Activated CD8-positive, alpha-beta memory T cell treated with anti-CD3 and anti-CD28 coated beads for 1 hour (primary cell): Measurements from ENCODE around the gene CIZ1.
"Not testable (repeated sequence)": the region's sequence is repeated elsewhere in the genome, so short reads cannot be mapped to it uniquely, and the experiment has no call there.

Experiments used
- DNase-seq, 2 donors: peaks; one replicate each; pipeline ENCODE4 v3.0.0-alpha.2; 2020; ENCODE audit warnings: low read depth in 1 of 2; ENCODE audit errors: extremely low read depth in 1 of 2

The CIZ1 gene

GRCh38 chr9:128149001-128149701, 42.2 kb downstream of the CIZ1 start, which contains the start of gene LCN2:
Gene LCN2, plus strand, starts transcription at chr9:128149453. Its CDS starts 73 bp downstream, at chr9:128149526.
- no peak for DNase-seq

GRCh38 chr9:128148509-128149000, 42.8 kb downstream of the CIZ1 start:
- DNase-seq: no peak

- DNase-seq: no peak
Observed at GRCh38 chr9:128146591-128147120, 44.7 kb downstream of the CIZ1 start.

DNA sequence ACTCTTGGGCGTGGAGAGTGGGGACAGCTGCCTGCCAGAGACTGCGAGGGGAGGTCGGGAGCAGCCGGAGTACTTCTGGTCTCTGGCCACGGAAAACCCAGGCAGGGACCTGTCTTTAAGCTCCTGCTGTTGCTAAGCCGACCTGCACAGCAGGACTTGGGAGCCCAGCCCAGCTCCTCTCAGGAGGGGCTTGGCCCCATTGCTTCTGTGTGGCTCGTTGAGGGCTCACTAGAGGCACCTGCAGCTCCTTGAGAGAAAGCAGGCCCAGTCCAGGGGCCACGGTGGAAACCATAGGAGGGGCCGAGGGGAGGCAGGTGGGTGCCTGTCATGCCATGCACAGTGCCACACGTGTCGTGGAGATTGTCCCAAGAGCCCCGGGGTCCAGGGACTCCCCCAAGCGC, 45.4 kb downstream of the CIZ1 start:
- DNase-seq: no peak

DNA sequence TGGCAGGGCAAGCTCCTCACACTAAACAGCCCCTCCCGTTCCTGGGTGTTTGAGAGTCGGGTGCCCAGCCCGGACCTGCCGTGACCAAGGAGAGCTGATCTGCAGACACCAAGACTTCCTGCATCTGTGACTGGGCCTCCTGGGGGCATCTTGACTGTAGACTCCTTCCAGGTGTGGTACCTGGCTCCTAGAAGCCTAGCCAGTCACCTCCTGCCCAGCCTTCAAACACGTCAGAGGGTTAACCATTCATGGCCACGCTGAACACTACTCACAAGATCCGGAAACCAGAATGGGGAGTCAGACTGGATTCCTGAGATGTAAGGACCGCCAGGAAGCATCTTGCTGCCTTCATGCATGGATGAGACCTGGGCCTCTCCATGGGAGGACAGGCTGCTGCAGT, 45.8 kb downstream of the CIZ1 start:
- no peak for DNase-seq

DNA sequence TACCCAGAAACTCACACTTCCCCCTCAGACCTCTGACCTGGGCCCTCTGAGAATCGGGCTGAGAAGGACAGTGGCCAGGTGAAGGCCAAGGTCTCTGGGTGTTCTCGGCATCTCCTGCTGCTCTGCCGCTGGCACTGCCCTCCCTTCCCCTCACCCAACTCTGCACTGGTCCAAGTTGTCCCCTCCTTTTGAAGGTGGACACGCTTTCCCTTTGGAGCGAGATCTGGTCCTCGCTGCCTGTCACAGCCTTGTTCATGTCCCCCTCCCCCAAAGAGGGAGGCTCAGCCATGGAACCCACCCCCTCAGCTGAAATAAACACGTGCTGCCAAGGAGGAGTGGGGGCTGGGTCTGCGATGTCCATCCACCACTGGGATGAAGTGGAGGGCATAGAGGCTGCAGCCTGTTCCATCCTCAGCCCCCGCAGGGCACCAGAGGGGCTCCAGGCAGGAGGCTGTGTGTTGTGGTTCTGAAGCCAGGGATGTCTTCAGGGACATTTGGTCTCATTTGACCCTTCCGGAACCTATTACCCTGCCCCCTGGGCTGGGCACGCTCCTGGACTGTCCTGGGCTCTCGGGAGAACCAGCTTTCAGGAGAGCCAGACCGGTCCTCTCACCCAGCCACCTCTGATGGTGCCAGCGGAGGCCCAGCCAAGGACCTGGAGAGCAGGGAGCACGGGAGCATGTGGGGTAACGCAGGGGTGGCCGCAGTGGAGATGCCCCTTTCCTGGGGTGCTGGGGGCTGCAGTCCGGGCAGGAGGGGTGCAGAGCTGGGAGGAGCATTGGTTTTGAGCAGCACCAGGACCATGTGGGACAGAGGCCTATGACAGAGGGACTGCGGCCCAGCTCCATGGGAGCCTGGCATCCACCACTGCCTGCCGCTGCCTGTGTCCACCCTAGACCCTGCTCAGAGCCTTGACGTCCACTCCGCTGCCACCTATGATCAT, 46.9 kb downstream of the CIZ1 start:
- DNase-seq: no peak

DNA sequence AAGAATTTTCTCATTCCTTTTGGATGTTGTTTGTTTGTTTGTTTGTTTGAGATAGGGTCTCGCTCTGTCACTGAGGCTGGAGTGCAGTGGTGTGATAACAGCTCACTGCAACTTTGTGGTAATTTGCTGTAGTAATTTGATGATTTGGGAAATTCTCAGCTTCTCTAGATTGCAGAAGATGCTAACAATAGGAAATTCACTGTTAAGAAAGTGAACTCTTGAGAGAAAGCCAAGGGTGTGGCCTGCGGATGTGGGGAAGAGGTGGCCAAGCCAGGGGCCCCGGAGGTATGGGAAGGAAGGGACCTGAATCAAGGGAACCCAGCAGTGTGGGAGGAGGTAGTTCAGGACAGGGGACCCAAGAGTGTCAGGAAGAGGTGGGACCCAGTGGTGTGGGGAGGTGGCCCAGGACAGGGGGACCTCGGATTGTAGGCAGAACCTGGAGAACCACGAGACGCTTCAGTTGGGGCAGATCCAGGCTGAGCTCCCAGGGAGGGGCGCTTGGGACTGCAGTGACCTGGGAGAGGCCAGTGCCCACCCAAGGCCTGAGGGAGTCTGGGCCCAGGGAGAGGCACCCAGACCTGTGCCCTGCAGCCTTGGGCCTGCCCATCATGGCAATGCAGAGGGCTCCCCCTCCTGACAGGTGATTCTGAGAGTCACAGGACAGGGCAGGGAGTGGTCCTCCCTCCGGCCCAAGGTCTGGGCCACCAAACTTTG, 47.7 kb downstream of the CIZ1 start:
- DNase-seq: no peak

DNA sequence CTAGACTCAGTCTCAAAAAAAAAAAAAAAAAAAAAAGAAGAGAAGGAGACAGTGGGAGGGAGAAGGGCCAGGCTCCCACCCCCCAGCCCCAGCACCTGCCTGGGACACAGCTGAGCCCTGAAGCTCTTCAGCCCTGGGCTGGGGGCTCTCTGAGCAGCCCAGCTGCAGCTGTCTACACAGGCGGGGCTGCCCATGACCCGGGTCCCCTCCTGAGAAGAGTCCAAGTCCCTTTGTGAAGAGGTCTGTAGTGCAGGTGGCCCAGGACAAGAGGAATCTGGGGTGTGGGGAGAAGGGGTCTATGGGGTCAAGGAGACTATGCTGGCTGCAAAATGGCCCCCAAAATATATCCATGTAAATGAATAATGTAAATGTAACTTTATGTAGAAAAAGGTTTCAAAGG, 48.8 kb downstream of the CIZ1 start:
- no peak for DNase-seq

DNA sequence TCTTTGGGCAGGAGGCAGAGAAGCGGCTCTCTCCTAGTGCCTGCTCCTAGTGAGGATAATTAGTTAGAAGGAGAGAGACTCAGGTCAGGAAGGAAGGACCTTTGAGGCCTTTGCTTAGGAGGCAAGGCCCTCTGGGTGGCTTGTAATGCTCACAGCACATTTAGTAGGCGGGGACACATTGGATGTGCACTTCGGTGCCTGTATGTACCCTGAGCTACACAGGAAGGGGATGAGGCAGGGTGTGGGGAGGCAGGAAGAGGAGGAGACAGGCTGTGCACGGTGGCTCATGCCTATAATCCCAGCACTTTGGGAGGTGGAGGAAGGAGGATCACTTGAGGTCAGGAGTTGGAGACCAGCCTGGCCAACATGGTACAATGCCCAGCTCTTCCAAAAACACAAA, 49.3 kb downstream of the CIZ1 start:
- DNase-seq: no peak

DNA sequence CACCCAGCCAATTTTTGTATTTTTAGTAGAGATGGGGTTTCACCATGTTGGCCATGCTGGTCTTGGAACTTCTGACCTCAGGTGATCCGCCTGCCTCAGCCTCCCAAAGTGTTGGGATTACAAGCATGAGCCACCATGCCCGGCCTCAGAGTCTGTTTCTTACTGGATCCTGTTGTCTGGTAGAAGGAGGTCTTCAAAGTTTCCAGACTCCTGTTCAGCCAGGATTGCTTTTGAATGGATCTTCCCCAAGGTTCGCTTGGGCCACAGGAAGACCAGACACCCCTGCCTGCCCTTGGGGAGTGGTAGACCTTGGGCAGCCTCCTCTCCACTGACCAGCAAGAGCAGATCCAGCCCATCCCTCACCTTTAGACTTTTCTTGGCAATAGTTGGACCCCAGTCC, 49.8 kb downstream of the CIZ1 start:
- no peak for DNase-seq

GRCh38 chr9:128139621-128140020, 51.8 kb downstream of the CIZ1 start:
- DNase-seq: no peak

GRCh38 chr9:128138001-128138400, 53.4 kb downstream of the CIZ1 start:
- no peak for DNase-seq

DNA sequence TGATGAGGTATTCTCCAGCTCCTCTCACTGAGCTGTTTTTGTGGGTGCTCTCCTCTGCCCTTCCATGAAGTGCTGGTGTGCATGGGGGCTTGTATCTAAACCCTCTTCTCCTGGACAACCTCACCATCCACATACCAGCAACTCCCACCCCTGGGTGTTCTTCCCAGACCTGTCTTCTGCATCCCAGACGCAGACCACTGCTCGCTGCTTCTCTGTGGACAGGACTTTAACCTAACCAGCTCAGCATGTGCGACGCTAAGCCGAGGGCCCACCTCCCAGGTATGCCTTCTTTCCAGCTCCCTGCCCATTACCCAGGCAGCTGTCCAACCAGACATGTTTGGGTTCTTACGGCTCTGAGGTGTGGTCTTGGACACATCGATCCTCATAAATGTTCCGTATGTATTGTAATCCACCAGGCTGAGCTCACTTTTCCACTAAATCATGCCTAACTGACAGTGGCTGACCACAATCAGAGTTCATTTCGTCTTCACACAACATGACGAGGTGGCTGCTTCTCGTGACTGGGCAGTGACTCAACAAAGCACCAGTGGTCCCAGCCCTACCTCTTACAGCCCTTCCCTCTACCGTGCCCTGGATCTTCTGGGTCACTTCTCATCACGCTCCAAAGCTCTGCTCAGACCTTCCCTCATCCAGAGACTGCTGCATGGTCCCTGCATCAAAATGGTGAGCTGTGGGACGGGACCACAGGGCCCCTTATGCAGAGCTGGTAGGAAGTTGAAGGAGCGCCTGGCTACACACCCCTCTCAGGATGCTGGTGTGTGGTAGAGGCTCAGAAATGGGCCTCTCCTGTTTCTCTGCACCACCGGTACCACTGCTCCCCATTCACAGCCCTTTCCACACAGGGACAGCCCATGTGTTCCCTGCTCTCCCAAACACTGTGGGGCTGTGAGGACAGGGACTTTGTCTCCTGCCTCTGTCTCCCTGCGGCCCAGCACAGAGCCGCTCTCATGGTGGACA, 54.3 kb downstream of the CIZ1 start:
- no peak for DNase-seq

GRCh38 chr9:128135561-128135960, 55.8 kb downstream of the CIZ1 start:
- DNase-seq: not testable (repeated sequence)

- DNase-seq: not testable (repeated sequence)
Observed at GRCh38 chr9:128132139-128132538, 59.2 kb downstream of the CIZ1 start.

DNA sequence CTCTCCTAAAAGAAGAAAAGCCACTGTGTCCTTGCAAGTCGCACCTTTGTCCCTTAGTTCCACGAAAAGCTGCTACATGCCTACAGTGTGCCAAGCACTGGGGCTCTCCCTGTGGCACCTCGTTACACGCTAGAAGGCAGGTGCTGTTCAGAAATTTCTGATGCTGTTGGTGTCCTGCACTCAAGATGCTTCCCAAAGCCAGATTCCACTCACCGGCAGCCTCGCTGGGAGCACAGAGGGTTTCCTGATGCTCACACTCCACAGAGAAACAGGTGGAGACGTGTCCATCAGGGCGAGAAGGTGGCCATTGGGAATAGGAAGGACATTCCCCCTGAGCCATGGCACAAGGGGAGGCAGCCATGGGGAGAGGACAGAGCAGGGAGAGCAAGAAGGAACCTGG, 60.0 kb downstream of the CIZ1 start:
- DNase-seq: not testable (repeated sequence)

DNA sequence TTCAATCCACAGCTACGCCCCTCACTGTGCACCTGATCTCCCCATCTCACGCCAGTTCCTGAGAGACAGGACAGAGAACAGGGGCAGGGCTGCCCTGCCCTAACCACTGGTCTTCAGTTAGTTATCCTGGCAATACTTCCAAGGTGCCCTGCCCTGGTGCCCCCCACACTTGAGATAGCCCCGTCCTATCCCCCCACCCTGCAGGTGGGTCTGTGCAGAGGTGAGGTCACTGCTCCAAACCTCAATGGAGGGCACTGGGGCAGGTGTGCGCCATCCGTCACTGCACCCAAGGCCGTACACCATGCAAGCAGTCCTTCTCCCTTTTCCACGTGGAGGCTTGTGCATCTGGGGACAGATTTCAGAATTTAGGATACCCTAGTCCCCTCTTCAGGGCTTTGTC, 60.7 kb downstream of the CIZ1 start:
- DNase-seq: not testable (repeated sequence)

DNA sequence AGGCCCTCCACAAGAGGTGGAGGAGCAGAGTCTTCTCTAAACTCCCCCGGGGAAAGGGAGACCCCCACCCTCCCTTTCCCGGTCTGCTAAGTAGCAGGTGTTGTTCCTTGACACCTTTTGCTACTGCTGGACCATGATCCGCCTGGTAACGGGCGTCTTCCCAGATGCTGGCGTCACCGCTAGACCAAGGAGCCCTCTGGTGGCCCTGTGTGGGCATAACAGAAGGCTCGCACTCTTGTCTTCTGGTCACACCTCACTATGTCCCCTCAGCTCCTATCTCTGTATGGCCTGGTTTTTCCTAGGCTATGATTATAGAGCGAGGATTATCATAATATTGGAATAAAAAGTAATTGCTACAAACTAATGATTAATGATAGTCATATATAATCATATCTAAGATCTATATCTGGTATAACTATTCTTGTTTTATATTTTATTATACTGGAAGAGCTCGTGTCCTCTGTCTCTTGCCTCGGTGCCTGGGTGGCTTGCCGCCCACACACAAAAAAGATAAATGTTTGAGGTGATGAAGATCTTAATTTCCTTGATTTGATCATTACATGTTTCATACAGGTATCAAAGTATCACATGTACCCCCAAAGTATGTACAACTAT, 61.3 kb downstream of the CIZ1 start:
- not testable (repeated sequence) for DNase-seq

DNA sequence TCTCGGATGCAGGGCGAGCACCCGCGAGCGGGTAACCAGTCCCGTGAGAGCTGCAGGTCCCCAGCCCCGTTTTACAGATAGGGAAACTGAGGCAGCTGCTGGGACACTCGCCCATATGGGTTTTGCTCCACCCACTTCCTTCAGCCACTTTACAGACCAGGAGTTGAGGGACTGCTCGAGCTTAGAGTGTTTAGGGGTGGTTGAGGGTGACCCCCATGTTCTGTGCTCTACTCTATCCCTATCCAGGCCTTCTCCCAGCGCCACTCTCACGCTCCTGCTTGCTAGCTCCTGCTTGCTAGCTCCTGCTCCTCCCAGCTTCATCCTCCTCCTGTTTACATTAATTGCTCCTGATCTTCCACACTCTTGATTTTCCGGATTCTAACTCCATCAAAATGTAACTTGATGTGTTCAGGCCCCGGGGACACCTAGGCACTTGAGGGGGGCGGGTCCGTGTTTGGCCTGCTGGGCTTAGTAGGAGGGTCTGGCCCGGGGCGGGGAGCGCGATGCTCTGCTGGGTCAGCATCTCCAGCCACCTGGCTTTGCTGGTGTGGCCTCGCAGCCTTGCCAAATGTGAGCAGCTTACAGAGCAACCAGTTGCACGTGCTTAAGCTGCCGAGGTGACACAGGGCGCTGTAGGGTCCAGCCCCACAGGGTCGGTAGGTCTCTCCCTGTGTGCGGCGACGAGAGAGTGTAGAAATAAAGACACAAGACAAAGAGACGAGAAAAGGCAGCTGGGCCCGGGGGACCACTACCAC, 62.4 kb downstream of the CIZ1 start:
- no peak for DNase-seq
